Mucosa of descending colon (tissue), 3 donors: ENCODE measurements around the gene CEP295NL. TPM values are rescaled to one million over a fixed set of nuclear protein-coding genes. Genes with fewer than 3 reads are reported as not detected.

ENCODE experiments used
- ATAC-seq: fragments of 200-7000 bp; cut with Tn5 transposase; one replicate; pipeline ENCODE4 v1.9.1; 2020; ENCODE audit warnings: mild to moderate bottlenecking, moderate library complexity
- DNase-seq, 3 donors: peaks; one replicate each; pipeline ENCODE4 v3.0.0-alpha.2; 2020
- H3K36me3 ChIP-seq: fragments of 200-600 bp; one replicate; pipeline ENCODE4 v1.8.0; 2021; ENCODE audit warnings: low read depth, mild to moderate bottlenecking
- H3K4me1 ChIP-seq: fragments of 200-600 bp; one replicate; pipeline ENCODE4 v1.8.0; 2021; ENCODE audit warnings: low read depth, mild to moderate bottlenecking
- H3K4me3 ChIP-seq: fragments of 200-600 bp; one replicate; pipeline ENCODE4 v1.8.0; 2021; ENCODE audit warnings: mild to moderate bottlenecking
- H3K9me3 ChIP-seq: fragments of 200-600 bp; one replicate; pipeline ENCODE4 v1.8.0; 2021; ENCODE audit warnings: mild to moderate bottlenecking
- CTCF ChIP-seq: fragments of 200-600 bp; IDR thresholded peaks from one replicate; pipeline ENCODE4 v1.8.0; 2022; ENCODE audit warnings: antibody characterized with exemption, mild to moderate bottlenecking
- intact Hi-C, 2 donors: fragments of 100-400 bp; cut with DNase I in 1 of 2; cut with micrococcal nuclease in 1 of 2; formaldehyde crosslinking; loops; one replicate each; pipeline versions ENCODE4 v1.11.0 to v1.11.1; 2022; cut with DNase I, micrococcal nuclease
- total RNA-seq, 3 donors: library from RNA; stranded (reverse); fragmentation: NEBNext Ultra II Directional in 2 of 3; extraction: Animal tissue kit (Norgen Biotek cat#: 25700) in 2 of 3; gene quantifications; one replicate each; pipeline versions ENCODE4 v1.2.1 to v1.2.4, GENCODE V29; 2021 to 2023
- donor health status: DM: no; HTN: no; CAD: no; lungs with moderate emphysema.
- donor health status: DM: no; HTN: no; CAD: no.
- donor health status: DM: no; HTN: yes; CAD: no.

Gene CEP295NL
- total RNA-seq, 3 donors from 2014 or later: 1.4 to 2.5 (median 2.0) TPM

- TF ChIP-seq CTCF: no peak
- intact Hi-C loops: no loop called here
- ATAC-seq: no peak
Measured at GRCh38 chr17:78898947-78899346, 4.1 kb downstream of the CEP295NL start.

GRCh38 chr17:78898075-78898836 is 4.7 kb downstream of the CEP295NL start:
- H3K9me3 ChIP-seq: no peaks in the 10 kb centered on the region
- intact Hi-C loops: no loop called here
- no peak overlapping the region for H3K4me3 ChIP-seq
- DNase-seq (no peak), ATAC-seq (no peak)
- no peaks in the 10 kb centered on the region for H3K36me3 ChIP-seq
- no peak for TF ChIP-seq CTCF
- no peaks in the 10 kb centered on the region for H3K4me1 ChIP-seq

More at GRCh38 chr17:78898947-78899346, 4.1 kb downstream of the CEP295NL start:
- Histone ChIP-seq H3K4me3 (no peak overlapping the region), H3K36me3 (no peaks in the 10 kb centered on the region), H3K9me3 (no peaks in the 10 kb centered on the region), H3K4me1 (no peaks in the 10 kb centered on the region)
- no peak for DNase-seq

GRCh38 chr17:78897664-78898047 is 5.3 kb downstream of the CEP295NL start:
- TF ChIP-seq CTCF: no peak
- H3K36me3 ChIP-seq: no peaks in the 10 kb centered on the region
- no peak overlapping the region for H3K4me3 ChIP-seq
- peaks cover 2% of the 10 kb centered on the region for H3K4me1 ChIP-seq
- no peaks in the 10 kb centered on the region for H3K9me3 ChIP-seq
- intact Hi-C loops: no loop called here
- ATAC-seq (no peak), DNase-seq (no peak)

GRCh38 chr17:78896834-78897663 is 6.0 kb downstream of the CEP295NL start:
- no peaks in the 10 kb centered on the region for H3K36me3 ChIP-seq
- ATAC-seq: no peak
- no peak for TF ChIP-seq CTCF

GRCh38 chr17:78896091-78896833 is 6.7 kb downstream of the CEP295NL start:
- no peak overlapping the region for H3K4me3 ChIP-seq
- intact Hi-C loops: no loop called here
- ATAC-seq (peak; percentile 9), DNase-seq (no peak)
- no peaks in the 10 kb centered on the region for H3K36me3 ChIP-seq
- no peaks in the 10 kb centered on the region for H3K9me3 ChIP-seq
- TF ChIP-seq CTCF: no peak
- H3K4me1 ChIP-seq: peaks cover 5% of the 10 kb centered on the region

More at GRCh38 chr17:78896834-78897663, 6.0 kb downstream of the CEP295NL start:
- intact Hi-C loops: no loop called here
- Histone ChIP-seq H3K9me3 (no peaks in the 10 kb centered on the region), H3K4me1 (peaks cover 5% of the 10 kb centered on the region), H3K4me3 (no peak overlapping the region)
- no peak for DNase-seq
